Measurements from ENCODE around the gene GNLY.

GRCh38 chr2:85717308-85718008, 23.3 kb downstream of the GNLY start:
- TF ChIP-seq CTCF (IDR thresholded peaks at IDR 0.05) (no peak), POLR2A (IDR thresholded peaks at IDR 0.05) (no peak), EP300 (IDR thresholded peaks at IDR 0.05) (no peak)
